Dendritic cell treated with granulocyte-macrophage colony-stimulating factor and Interleukin-4, amounts not matched to agents 40 ng/mL and 50 ng/mL, for 4 days (primary cell): Measurements from ENCODE around the gene MELK.
A peak's percentile ranks its signal among the peaks of the same experiment; 100 is the strongest.
"Not testable (repeated sequence)": the region's sequence is repeated elsewhere in the genome, so short reads cannot be mapped to it uniquely, and the experiment has no call there.

ENCODE experiments used
- H3K27ac Mint-ChIP-seq: one replicate; pipeline ENCODE4 v1.8.0; 2022; ENCODE audit warnings: mild to moderate bottlenecking, mixed read lengths
- H3K27me3 Mint-ChIP-seq: one replicate; pipeline ENCODE4 v1.8.0; 2022; ENCODE audit warnings: mild to moderate bottlenecking, mixed read lengths
- H3K36me3 Mint-ChIP-seq: one replicate; pipeline ENCODE4 v1.8.0; 2022; ENCODE audit warnings: low read depth, mixed read lengths
- H3K4me1 Mint-ChIP-seq: one replicate; pipeline ENCODE4 v1.8.0; 2022; ENCODE audit warnings: low read depth, mixed read lengths
- H3K4me3 Mint-ChIP-seq: one replicate; pipeline ENCODE4 v1.8.0; 2022; ENCODE audit warnings: mild to moderate bottlenecking, moderate library complexity, mixed read lengths
- H3K9me3 Mint-ChIP-seq: one replicate; pipeline ENCODE4 v1.8.0; 2022; ENCODE audit warnings: mixed read lengths
- intact Hi-C: fragments of 100-400 bp; cut with micrococcal nuclease; formaldehyde crosslinking; loops from one replicate; pipeline ENCODE4 v1.15.0; 2022

MELK gene

DNA sequence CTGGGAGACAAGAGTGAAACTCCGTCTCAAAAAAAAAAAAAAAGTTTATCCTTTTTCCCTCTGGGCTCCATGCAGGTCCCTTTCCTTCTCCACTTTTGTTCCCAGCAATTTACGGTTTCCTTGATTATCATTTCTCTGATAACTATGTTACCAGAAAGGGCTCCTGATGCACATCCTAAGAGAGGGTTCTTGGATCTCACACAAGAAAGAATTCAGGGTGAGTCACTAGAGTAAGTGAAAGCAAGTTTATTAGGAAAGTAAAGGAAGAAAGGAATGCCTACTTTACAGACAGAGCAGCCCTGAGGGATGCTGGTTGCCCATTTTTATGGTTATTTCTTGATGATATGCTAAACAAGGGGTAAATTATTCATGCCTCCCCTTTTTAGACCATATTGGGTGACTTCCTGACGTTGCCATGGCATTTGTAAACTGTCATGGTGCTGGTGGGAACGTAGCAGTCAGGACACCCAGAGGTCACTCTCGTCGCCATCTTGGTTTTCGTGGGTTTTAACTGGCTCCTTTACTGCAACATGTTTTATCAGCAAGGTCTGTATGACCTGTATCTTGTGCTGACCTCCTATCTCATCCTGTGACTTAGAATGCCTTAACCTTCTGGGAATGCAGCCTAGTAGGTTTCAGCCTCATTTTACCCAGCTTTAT, 13.5 kb upstream of the MELK start:
- Mint-ChIP-seq H3K4me1 (peaks cover 17% of the 10 kb centered on the region), H3K4me3 (no peak overlapping the region), H3K27me3 (no peaks in the 10 kb centered on the region), H3K27ac (no peak overlapping the region), H3K9me3 (no peaks in the 10 kb centered on the region), H3K36me3 (no peaks in the 10 kb centered on the region)
- intact Hi-C loops, result loop anchor here (10.0 kb wide), 1 partner anchor 314 kb away; no protein-coding TSS in a partner anchor

GRCh38 chr9:36560771-36561170, 11.9 kb upstream of the MELK start:
- peaks cover 14% of the 10 kb centered on the region for H3K4me1 Mint-ChIP-seq
- no peaks in the 10 kb centered on the region for H3K9me3 Mint-ChIP-seq
- no peak overlapping the region for H3K27ac Mint-ChIP-seq
- intact Hi-C loops, result no loop called here
- no peaks in the 10 kb centered on the region for H3K27me3 Mint-ChIP-seq
- H3K36me3 Mint-ChIP-seq, result no peaks in the 10 kb centered on the region
- H3K4me3 Mint-ChIP-seq, result no peak overlapping the region

DNA sequence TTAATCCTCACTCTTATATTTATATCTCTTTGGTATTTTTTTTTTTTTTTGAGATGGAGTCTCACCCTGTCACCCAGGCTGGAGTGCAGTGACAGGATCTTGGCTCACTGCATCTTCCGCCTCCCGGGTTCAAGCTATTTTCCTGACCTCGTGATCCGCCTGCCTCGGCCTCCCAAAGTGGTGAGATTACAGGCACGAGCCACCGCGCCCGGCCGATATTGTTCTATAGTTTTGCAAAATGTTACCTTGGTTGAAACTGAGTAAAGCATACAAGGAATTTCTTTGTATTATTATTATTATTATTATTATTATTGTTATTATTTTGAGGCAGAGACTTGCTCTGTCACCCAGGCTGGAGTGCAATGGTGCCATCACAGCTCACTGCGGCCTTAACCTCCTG, 9.9 kb upstream of the MELK start:
- H3K4me3 Mint-ChIP-seq, intact Hi-C loops, H3K27me3 Mint-ChIP-seq, H3K9me3 Mint-ChIP-seq, H3K36me3 Mint-ChIP-seq: not testable (repeated sequence)
- Mint-ChIP-seq H3K27ac (peak overlapping the region; percentile 22), H3K4me1 (peaks cover 12% of the 10 kb centered on the region)

DNA sequence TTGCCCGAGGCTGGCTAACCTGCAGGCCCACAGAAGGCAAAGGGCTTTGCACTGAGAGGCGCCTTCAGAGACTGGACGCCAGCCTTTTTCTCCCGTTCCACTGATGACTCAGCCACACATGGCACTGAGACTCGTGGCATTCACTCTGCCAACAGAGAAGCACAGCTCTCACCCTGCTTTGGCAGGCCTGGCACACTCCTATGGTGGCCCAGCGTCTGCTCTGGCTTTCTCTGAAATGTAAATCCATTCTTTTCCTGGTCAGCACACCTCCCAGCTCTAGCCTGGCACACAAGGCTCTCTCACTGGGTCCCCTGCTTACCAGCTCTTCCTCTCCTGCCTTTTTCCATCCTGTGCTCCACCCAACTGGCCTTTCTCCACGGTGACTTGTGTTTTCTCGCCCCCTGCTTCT, 5.9 kb upstream of the MELK start:
- intact Hi-C loops, result no loop called here
- Mint-ChIP-seq H3K4me1 (peaks cover 6% of the 10 kb centered on the region), H3K27ac (no peak overlapping the region), H3K9me3 (no peaks in the 10 kb centered on the region), H3K36me3 (no peaks in the 10 kb centered on the region), H3K4me3 (no peak overlapping the region), H3K27me3 (peaks cover 2% of the 10 kb centered on the region)

DNA sequence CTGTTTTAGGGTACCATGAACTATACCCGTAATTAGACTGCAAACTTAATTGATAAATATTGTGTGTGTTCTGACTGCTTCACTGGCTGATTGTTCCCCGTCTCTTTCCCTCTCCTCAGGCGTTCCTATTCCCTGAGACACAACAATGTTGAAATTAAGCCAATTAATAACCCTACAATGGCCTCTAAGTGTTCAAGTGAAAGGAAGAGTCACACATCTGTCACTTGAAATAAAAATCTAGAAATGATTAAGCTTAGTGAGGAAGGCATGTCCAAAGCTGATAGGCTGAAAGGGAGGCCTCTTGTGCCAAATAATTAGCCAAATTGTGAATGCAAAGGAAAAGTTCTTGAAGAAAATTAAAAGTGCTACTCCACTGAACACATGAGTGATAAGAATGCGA, 4.0 kb upstream of the MELK start:
- H3K27ac Mint-ChIP-seq, H3K9me3 Mint-ChIP-seq, H3K27me3 Mint-ChIP-seq, intact Hi-C loops, H3K36me3 Mint-ChIP-seq, H3K4me3 Mint-ChIP-seq: not testable (repeated sequence)
- peaks cover 17% of the 10 kb centered on the region for H3K4me1 Mint-ChIP-seq

- H3K36me3 Mint-ChIP-seq, result peaks cover 8% of the 10 kb centered on the region
- H3K4me3 Mint-ChIP-seq, result no peak overlapping the region
- H3K4me1 Mint-ChIP-seq, result peaks cover 21% of the 10 kb centered on the region
- peaks cover 2% of the 10 kb centered on the region for H3K27me3 Mint-ChIP-seq
- intact Hi-C loops, result loop anchor here (5.0 to 10.0 kb wide), 2 partner anchors 84 to 573 kb away; no protein-coding TSS in a partner anchor
- H3K9me3 Mint-ChIP-seq, result no peaks in the 10 kb centered on the region
- H3K27ac Mint-ChIP-seq, result no peak overlapping the region
These were observed 1.4 kb upstream of the MELK start for GRCh38 chr9:36571333-36571732.

- H3K27me3 Mint-ChIP-seq, H3K4me3 Mint-ChIP-seq, H3K36me3 Mint-ChIP-seq, H3K27ac Mint-ChIP-seq, H3K9me3 Mint-ChIP-seq: not testable (repeated sequence)
- intact Hi-C loops, result loop anchor here (5.0 to 10.0 kb wide), 2 partner anchors 87 to 571 kb away; no protein-coding TSS in a partner anchor
- peaks cover 21% of the 10 kb centered on the region for H3K4me1 Mint-ChIP-seq
These were observed 1.4 kb downstream of the MELK start for GRCh38 chr9:36574045-36574444.

- H3K27me3 Mint-ChIP-seq, result no peaks in the 10 kb centered on the region
- H3K27ac Mint-ChIP-seq, result no peak overlapping the region
- peaks cover 21% of the 10 kb centered on the region for H3K4me1 Mint-ChIP-seq
- H3K4me3 Mint-ChIP-seq, result no peak overlapping the region
- intact Hi-C loops, result loop anchor here (10.0 kb wide), 1 partner anchor 569 kb away; no protein-coding TSS in a partner anchor
- peaks cover 8% of the 10 kb centered on the region for H3K36me3 Mint-ChIP-seq
- H3K9me3 Mint-ChIP-seq, result no peaks in the 10 kb centered on the region
These were observed 2.8 kb downstream of the MELK start for GRCh38 chr9:36575411-36575882.

DNA sequence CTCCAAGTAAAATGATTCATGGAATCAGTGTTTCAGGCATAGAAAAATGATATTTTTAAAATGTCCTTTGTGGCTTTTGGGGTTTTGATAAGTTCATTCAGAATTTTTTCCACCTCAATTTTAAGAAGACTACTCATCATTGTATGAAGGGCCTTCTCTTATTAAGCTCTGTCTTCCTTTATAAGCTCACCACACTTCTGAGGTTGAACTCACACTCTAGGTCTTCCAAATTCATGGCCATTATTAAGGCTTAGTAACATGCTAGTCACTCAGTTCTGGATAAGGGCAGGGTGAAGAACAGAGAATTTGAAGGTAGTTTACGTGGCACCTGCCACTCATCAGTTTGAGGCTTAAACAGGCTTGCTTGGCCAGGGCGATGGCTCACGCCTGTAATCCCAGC, 4.2 kb downstream of the MELK start:
- intact Hi-C loops, result loop anchor here (10.0 kb wide), 1 partner anchor 568 kb away; no protein-coding TSS in a partner anchor
- Mint-ChIP-seq H3K27ac (no peak overlapping the region), H3K4me3 (no peak overlapping the region), H3K36me3 (peaks cover 8% of the 10 kb centered on the region), H3K9me3 (no peaks in the 10 kb centered on the region), H3K4me1 (peaks cover 14% of the 10 kb centered on the region), H3K27me3 (no peaks in the 10 kb centered on the region)

DNA sequence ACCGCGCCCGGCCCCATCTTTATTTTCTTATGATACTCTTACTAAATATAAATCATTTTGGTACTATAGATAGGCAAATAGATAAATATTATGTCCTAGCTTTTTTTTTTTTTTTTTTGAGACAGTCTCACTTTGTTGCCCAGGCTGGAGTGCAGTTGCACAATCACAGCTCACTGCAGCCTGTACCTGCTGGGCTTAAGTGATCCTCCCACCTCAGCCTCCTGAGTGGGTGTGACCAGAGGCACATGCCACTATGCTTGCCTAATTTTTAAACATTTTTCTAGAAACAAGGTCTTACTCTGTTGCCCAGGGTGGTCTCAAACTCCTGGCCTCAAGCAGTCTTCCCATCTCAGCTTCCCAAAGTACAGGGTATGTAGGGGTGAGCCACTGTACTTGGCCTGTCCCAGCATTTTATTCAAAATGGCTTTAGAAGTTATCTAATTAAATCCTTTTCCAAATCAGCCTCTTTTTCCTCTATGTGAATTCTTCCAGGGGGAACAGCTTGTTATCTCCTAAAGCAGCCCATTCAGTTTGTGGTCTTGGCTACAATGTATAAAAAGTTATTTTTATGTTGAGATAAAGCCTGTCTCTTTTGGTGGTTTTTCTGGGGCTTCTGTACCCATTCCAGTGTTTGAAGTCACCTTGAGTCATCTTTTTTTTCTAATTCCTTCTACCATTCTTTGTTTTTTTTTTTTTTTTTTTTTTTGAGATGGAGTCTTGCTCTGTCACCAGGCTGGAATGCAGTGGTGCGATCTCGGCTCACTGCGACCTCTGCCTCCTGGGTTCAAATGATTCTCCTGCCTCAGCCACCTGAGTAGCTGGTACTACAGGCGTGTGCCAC, 12.1 kb downstream of the MELK start:
- intact Hi-C loops, result no loop called here
- H3K36me3 Mint-ChIP-seq, result peaks cover 6% of the 10 kb centered on the region
- H3K4me3 Mint-ChIP-seq, result no peak overlapping the region
- no peaks in the 10 kb centered on the region for H3K27me3 Mint-ChIP-seq
- H3K9me3 Mint-ChIP-seq, result no peaks in the 10 kb centered on the region
- no peaks in the 10 kb centered on the region for H3K4me1 Mint-ChIP-seq
- H3K27ac Mint-ChIP-seq, result no peak overlapping the region

DNA sequence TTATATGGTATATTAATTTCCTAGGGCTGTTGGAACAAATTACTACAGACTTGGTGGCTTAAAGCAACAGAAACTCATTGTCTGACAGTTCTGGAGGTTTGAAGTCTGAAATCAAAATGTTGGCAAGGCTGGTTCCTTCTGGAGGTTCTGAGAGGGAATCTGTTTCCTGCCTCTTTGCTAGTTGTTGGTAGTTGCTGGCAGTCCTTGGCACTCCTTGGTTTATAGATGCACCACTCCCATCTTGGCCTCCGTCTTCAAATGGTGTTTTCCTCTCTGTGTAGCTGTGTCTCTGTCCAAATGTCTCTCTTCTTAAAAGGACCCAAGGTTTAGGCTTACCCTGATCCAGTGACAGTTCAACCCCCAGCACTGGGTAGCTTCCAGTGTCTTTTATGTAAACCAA, 17.5 kb downstream of the MELK start:
- Mint-ChIP-seq H3K27me3 (no peaks in the 10 kb centered on the region), H3K27ac (no peak overlapping the region), H3K36me3 (no peaks in the 10 kb centered on the region), H3K4me3 (no peak overlapping the region), H3K4me1 (no peaks in the 10 kb centered on the region), H3K9me3 (no peaks in the 10 kb centered on the region)
- intact Hi-C loops, result no loop called here

GRCh38 chr9:36592801-36593583, 20.3 kb downstream of the MELK start:
- H3K36me3 Mint-ChIP-seq, result no peaks in the 10 kb centered on the region
- no peaks in the 10 kb centered on the region for H3K9me3 Mint-ChIP-seq
- H3K27ac Mint-ChIP-seq, result no peak overlapping the region
- no peak overlapping the region for H3K4me3 Mint-ChIP-seq
- intact Hi-C loops, result no loop called here
- H3K4me1 Mint-ChIP-seq, result no peaks in the 10 kb centered on the region
- H3K27me3 Mint-ChIP-seq, result no peaks in the 10 kb centered on the region

- no peaks in the 10 kb centered on the region for H3K4me1 Mint-ChIP-seq
- H3K36me3 Mint-ChIP-seq, result no peaks in the 10 kb centered on the region
- intact Hi-C loops, result no loop called here
- H3K27ac Mint-ChIP-seq, result no peak overlapping the region
- no peak overlapping the region for H3K4me3 Mint-ChIP-seq
- no peaks in the 10 kb centered on the region for H3K9me3 Mint-ChIP-seq
- no peaks in the 10 kb centered on the region for H3K27me3 Mint-ChIP-seq
These were observed 21.5 kb downstream of the MELK start for GRCh38 chr9:36594213-36594612.
